ENCODE data around the gene BID.
A peak's percentile ranks its signal among the peaks of the same experiment; 100 is the strongest.

BID gene

GRCh38 chr22:17782621-17783020, 8.4 kb upstream of the BID start:
- no peak for DNase-seq

GRCh38 chr22:17782158-17782557, 7.9 kb upstream of the BID start:
- no peak for DNase-seq

- DNase-seq: peak; percentile 81
These were observed 7.2 kb upstream of the BID start for GRCh38 chr22:17781319-17782031.

GRCh38 chr22:17780741-17781318, 6.6 kb upstream of the BID start:
- no peak for DNase-seq

- DNase-seq: no peak
These were observed 6.0 kb upstream of the BID start for GRCh38 chr22:17780116-17780740.

- no peak for DNase-seq
These were observed 5.2 kb upstream of the BID start for GRCh38 chr22:17779286-17780115.

- no peak for DNase-seq
These were observed 4.2 kb upstream of the BID start for GRCh38 chr22:17778412-17778976.

- DNase-seq: no peak
These were observed 3.4 kb upstream of the BID start for GRCh38 chr22:17777717-17778044.

- DNase-seq: no peak
These were observed 2.9 kb upstream of the BID start for GRCh38 chr22:17777005-17777716.

- DNase-seq: no peak
These were observed 1.7 kb upstream of the BID start for GRCh38 chr22:17775781-17776465.

- no peak for DNase-seq
These were observed 837 bp upstream of the BID start for GRCh38 chr22:17774926-17775685.

- DNase-seq: peak; percentile 25
These were observed 563 bp downstream of the BID start for GRCh38 chr22:17773606-17774205.

- peak; percentile 63 for DNase-seq
These were observed 1.2 kb downstream of the BID start for GRCh38 chr22:17772958-17773605.

GRCh38 chr22:17772249-17772957, 1.9 kb downstream of the BID start:
- DNase-seq: no peak

- no peak for DNase-seq
These were observed 3.8 kb downstream of the BID start for GRCh38 chr22:17770180-17771077.

- DNase-seq: no peak
These were observed 4.6 kb downstream of the BID start for GRCh38 chr22:17769716-17770082.

- no peak for DNase-seq
These were observed 5.1 kb downstream of the BID start for GRCh38 chr22:17769013-17769715.
